ENCODE measurements around the gene PLEKHM2.

DNA sequence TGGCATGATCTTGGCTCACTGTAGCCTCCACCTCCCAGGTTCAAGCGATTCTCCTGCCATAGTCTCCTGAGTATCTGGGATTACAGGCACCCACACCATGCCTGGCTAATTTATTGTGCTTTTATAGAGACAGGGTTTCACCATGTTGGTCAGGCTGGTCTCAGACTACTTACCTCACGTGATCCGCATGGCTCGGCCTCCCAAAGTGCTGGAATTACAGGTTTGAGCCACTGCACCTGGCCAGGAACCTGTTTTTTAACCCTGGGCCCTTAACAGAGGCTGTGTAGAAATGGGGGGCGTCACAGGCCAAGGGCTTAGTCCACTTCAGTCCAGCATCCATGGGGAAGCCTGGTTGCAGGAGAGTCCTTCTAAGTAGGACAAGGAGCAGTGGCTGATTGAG is 83.8 kb downstream of the PLEKHM2 start:
- TF ChIP-seq, protein P1, sequence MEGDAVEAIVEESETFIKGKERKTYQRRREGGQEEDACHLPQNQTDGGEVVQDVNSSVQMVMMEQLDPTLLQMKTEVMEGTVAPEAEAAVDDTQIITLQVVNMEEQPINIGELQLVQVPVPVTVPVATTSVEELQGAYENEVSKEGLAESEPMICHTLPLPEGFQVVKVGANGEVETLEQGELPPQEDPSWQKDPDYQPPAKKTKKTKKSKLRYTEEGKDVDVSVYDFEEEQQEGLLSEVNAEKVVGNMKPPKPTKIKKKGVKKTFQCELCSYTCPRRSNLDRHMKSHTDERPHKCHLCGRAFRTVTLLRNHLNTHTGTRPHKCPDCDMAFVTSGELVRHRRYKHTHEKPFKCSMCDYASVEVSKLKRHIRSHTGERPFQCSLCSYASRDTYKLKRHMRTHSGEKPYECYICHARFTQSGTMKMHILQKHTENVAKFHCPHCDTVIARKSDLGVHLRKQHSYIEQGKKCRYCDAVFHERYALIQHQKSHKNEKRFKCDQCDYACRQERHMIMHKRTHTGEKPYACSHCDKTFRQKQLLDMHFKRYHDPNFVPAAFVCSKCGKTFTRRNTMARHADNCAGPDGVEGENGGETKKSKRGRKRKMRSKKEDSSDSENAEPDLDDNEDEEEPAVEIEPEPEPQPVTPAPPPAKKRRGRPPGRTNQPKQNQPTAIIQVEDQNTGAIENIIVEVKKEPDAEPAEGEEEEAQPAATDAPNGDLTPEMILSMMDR (IDR thresholded peaks at IDR 0.05): no peak
- TF ChIP-seq EZH2 (IDR thresholded peaks at IDR 0.05) (no peak), EZH2phosphoT487 (IDR thresholded peaks at IDR 0.05) (no peak)
